Measurements from ENCODE around the gene KCNG2.
"Not testable (repeated sequence)": the region's sequence is repeated elsewhere in the genome, so short reads cannot be mapped to it uniquely, and the experiment has no call there.

The KCNG2 gene

DNA sequence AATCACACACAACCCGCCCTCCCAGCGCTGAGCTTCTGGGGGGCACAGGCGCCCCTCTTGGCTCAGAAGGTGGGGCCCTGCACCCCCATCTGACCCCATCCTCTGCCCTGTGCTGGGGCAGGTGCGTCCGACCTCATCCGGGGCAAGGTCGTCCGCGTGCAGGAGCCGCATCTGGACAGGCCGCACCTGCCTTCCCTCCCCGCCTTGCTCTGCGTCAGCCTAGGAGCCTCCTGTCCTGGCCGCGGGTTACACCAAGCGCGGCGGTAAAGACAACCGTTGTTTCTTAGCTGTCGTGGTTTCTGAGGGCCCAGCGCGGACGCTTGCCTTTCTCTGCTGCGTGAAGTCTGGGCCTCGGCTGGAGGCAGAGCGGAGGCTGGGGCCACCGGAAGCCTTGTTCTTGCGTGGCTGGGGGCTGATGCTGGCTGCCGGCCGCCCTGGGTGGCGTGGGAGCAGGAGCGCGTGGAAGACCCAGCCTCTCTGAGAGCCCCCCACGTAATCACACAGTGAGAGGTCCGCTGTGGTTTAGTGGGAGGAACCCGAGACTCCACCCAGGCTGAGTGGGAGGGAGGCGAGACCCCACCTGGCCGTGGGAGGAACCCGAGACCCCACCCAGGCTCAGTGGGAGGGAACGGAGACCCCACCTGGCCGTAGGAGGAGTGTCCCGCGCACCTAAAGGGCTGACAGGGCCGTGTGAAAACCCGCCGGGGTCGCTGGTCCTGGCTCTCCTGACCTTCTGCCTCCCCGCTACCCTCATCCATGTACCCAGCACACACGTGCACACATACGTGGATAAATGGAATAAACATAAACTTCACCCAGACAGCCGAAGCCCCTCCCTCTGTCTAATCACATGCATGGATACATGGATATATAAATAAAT lies 51.8 kb downstream of the KCNG2 start:
- DNase-seq (ENCODE audit: extremely low read depth in 1 of 2, low read depth in 1 of 2): no peak

GRCh38 chr18:79850731-79851130 lies 53.0 kb downstream of the KCNG2 start:
- DNase-seq (ENCODE audit: extremely low read depth in 1 of 2, low read depth in 1 of 2): no peak

DNA sequence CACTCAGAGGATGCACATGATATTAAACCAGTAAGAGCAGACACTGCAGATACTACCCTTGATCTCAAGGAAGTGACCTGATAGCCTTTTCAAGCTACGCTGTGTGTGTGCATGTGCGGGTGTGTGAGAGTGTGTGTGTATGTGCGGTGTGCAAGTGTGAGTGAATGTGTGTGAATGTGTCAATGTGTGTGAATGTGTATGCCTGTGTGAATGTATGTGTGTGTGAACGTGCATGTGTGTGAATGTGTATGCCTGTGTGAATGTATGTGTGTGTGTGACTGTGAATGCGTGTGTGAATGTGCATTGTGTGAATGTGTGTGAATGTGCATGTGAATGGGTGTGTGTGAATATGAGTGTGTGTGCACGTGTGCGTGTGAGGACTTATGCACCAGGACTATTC lies 53.8 kb downstream of the KCNG2 start:
- DNase-seq (ENCODE audit: extremely low read depth in 1 of 2, low read depth in 1 of 2): no peak

- no peak for DNase-seq (ENCODE audit: extremely low read depth in 1 of 2, low read depth in 1 of 2)
Measured at GRCh38 chr18:79851950-79852349, 54.2 kb downstream of the KCNG2 start.

- DNase-seq (ENCODE audit: extremely low read depth in 1 of 2, low read depth in 1 of 2): no peak
Measured at GRCh38 chr18:79852561-79853302, 55.0 kb downstream of the KCNG2 start.

DNA sequence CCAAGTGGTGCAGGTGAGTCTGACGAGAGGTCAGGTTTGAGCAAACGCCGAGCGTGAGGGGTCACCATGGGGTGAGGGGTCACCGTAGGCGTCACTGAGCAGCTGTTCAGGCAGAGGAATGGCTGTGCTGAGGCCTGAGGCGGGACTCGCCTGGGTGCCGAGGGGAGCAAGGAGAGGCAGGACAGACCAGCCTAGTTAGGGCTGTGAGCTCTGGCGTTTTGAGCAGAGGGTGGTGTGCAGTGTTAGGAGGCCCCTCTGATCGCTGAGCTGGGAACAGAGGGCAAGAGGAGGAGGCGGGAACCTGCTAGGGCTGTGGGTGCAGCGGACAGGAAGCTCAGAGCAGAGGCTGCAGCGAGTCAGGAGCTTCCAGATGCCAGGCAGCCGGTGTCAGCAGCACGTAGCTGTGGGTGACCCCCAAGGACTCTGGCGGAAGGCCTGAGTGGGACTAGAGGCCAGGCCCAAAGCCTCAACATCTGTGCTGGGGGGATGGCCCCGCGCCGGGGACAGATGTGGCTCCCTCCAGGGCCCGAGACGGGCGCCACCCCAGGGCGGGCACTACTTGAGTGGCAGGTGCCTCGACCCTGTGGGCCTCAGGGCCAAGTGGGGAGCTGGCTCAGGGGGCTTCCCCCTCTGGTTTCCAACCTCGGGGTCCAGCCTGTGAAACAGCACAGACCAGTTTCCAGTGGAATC lies 55.7 kb downstream of the KCNG2 start:
- DNase-seq (ENCODE audit: extremely low read depth in 1 of 2, low read depth in 1 of 2): no peak

DNA sequence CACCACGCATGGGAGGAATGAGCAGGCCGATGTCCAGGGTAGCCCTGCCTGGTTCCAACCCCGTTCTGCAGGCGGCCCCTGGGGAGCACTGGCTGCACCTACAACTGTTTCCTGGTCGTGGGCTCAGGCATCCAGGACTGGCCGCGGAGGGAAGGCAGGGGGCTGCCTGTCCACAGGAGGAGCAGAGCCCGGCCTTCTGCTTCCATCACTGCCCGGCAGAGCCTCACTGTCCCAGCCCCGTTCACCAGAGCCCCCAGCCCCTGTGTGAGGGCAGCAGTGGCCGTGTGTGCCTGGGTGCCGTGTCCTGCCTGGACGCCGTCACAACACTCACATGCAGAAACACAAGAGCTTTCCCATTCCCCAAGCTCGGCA lies 56.2 kb downstream of the KCNG2 start:
- DNase-seq (ENCODE audit: extremely low read depth in 1 of 2, low read depth in 1 of 2): no peak

- DNase-seq (ENCODE audit: extremely low read depth in 1 of 2, low read depth in 1 of 2): no peak
Measured at GRCh38 chr18:79855147-79855933, 57.6 kb downstream of the KCNG2 start.

DNA sequence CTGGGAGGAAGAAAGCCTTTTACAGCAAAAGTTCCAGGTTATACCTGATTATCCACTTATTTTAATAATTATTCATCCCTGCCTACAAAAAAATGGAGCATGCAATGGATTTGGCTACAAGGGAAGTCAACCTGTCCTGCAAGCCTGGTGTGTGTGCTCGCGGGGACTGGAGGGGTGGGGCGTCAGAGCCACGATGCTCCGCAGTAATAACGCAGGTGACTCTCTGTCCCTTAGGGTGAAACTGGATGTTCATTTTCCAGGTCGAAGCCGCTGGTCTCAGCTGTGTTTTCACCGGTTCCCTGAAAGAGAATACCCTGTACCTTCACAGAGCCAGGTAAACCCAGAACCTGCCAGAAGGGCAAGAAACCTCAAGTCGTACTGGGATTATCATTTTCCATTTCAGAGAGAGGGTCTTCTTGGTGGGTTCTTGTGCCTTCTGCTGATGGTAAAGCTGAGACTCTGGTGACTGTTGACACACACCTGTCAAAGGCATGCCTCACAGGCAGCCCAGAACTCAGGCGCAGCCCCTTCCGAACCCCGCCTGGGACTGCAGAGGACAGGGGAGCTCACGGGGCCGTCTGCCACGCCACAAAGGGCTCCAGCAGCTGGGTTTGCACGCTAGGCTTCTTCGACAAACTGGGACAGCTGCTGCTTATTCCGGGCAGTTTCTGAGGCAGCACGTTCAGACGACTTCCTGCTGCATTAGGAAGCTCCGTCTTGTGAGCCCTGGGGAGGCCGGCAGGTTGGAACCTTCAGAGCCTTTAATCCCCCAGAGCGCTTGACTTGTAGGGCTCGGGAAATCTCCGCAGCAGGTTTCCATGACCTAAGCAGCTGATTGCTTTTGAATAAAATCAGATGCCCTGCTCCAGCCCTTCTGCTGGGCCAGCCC lies 58.6 kb downstream of the KCNG2 start:
- no peak for DNase-seq (ENCODE audit: extremely low read depth in 1 of 2, low read depth in 1 of 2)

DNA sequence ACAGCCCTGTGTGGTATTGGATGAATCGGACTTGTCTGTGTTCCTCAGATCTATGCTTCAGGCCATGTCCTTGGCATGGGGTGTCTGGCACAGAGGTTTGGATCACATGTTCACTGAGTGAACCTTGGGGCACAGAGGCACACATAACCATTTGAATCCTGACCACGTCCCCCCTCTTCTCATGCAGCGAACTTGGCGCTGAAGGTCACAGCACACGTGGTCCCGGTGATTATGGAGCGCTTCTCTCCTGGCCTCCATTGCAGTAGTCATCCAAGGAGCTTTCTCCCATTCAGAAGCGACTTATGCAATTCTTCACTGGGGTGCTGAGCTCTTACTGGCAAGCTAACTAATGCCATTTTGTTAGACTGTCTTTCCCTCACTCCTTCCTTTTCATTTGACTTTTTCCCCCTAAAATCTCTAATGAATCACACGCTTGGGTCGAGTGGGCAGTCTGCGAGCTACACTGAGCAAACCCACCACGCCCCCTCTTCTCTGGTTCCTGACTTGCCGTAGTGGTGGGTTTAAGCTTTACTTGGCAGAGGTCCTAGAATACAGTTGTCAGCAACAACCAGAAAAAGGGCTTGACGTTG lies 59.4 kb downstream of the KCNG2 start:
- no peak for DNase-seq (ENCODE audit: extremely low read depth in 1 of 2, low read depth in 1 of 2)

GRCh38 chr18:79859314-79859713 lies 61.6 kb downstream of the KCNG2 start:
- no peak for DNase-seq (ENCODE audit: extremely low read depth in 1 of 2, low read depth in 1 of 2)

DNA sequence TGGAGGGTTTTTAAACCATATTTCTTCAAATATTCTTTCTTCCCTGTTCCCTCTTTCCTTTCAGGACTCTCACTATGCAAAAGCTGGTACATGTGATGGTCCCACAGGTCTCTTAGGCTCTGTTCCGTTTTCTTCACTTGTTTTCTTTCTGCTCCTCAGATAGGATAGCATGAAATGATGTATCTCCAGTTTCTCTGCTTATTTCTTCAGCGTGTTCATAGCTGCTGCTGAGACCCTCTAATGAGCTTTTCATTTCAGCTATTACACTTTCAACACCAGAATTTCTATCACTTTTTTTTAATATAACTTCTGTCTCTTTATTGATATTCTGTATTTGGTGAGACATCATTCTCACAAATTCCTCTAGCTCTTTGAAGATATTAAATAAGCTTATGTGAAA lies 63.9 kb downstream of the KCNG2 start:
- no peak for DNase-seq (ENCODE audit: extremely low read depth in 1 of 2, low read depth in 1 of 2)

GRCh38 chr18:79862562-79862961 lies 64.8 kb downstream of the KCNG2 start:
- DNase-seq (ENCODE audit: extremely low read depth in 1 of 2, low read depth in 1 of 2): no peak

- DNase-seq (ENCODE audit: extremely low read depth in 1 of 2, low read depth in 1 of 2): no peak
Measured at GRCh38 chr18:79863161-79864005, 65.6 kb downstream of the KCNG2 start.

- no peak for DNase-seq (ENCODE audit: extremely low read depth in 1 of 2, low read depth in 1 of 2)
Measured at GRCh38 chr18:79864006-79864725, 66.4 kb downstream of the KCNG2 start.

DNA sequence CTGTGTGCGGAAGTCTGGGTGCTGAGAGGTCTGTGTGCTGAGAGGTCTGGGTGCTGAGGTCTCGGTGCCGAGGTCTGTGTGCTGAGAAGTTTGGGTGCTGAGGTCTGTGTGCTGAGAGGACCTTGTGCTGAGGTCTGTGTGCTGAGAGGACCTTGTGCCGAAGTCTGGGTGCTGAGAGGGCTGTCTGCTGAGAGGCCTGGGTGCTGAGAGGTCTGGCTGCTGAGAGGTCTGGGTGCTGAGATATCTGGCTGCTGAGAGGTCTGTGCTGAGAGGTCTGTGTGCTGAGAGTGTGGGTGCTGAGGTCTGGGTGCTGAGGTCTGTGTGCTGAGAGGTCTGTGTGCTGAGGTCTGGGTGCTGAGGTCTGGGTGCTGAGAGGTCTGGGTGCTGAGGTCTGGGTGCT lies 67.2 kb downstream of the KCNG2 start:
- not testable (repeated sequence) for DNase-seq (ENCODE audit: extremely low read depth in 1 of 2, low read depth in 1 of 2)

DNA sequence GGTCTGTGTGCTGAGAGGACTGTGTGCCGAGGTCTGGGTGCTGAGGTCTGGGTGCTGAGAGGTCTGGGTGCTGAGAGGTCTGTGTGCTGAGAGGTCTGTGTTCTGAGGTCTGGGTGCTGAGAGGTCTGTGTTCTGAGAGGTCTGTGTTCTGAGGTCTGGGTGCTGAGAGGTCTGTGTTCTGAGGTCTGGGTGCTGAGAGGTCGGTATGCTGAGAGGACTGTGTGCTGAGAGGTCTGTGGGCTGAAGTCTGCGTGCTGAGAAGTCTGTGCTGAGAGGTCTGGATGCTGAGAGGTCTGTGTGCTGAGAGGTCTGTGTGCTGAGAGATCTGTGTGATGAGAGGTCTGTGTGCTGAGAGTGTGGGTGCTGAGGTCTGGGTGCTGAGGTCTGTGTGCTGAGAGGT lies 68.2 kb downstream of the KCNG2 start:
- DNase-seq (ENCODE audit: extremely low read depth in 1 of 2, low read depth in 1 of 2): not testable (repeated sequence)
